Mononuclear cell (primary cell): Measurements from ENCODE around the gene DYNLT3. TPM values are rescaled to one million over a fixed set of nuclear protein-coding genes. Genes with fewer than 3 reads are reported as not detected.

Experiments
- H3K27me3 ChIP-seq: 2 replicates; pipeline ENCODE4 v1.6.0; 2011; ENCODE audit warnings: low read length, control low read depth; ENCODE audit not compliant: insufficient read depth
- H3K4me1 ChIP-seq: 2 replicates; pipeline ENCODE4 v1.5.1; 2011; ENCODE audit warnings: mild to moderate bottlenecking, low read length, control low read depth; ENCODE audit not compliant: insufficient read depth
- H3K4me3 ChIP-seq: 2 replicates; pipeline ENCODE4 v1.5.1; 2011; ENCODE audit warnings: mild to moderate bottlenecking, low read length, moderate library complexity
- H3K9me3 ChIP-seq: 2 replicates; pipeline ENCODE4 v1.5.1; 2011; ENCODE audit warnings: low read depth, mild to moderate bottlenecking, control low read depth, low read length
- total RNA-seq: library from RNA; depleted of rRNA; stranded (reverse); fragments of >200 nt; gene quantifications from one replicate; pipeline ENCODE4 v1.2.3, GENCODE V29; 2012

DYNLT3 gene
- total RNA-seq, 1 donor: 48.5 TPM

GRCh38 chrX:37817579-37817978, 29.8 kb downstream of the DYNLT3 start:
- peaks cover 44% of the 10 kb centered on the region for H3K4me1 ChIP-seq
- no peaks in the 10 kb centered on the region for H3K27me3 ChIP-seq
- no peaks in the 10 kb centered on the region for H3K9me3 ChIP-seq
- no peak overlapping the region for H3K4me3 ChIP-seq

GRCh38 chrX:37817176-37817575, 30.2 kb downstream of the DYNLT3 start:
- Histone ChIP-seq H3K9me3 (no peaks in the 10 kb centered on the region), H3K4me3 (no peak overlapping the region), H3K27me3 (no peaks in the 10 kb centered on the region), H3K4me1 (peaks cover 49% of the 10 kb centered on the region)

GRCh38 chrX:37816766-37817165, 30.6 kb downstream of the DYNLT3 start:
- no peaks in the 10 kb centered on the region for H3K27me3 ChIP-seq
- H3K4me3 ChIP-seq: no peak overlapping the region
- H3K9me3 ChIP-seq: no peaks in the 10 kb centered on the region
- H3K4me1 ChIP-seq: peaks cover 52% of the 10 kb centered on the region

GRCh38 chrX:37815366-37815765, 32.0 kb downstream of the DYNLT3 start:
- Histone ChIP-seq H3K9me3 (no peaks in the 10 kb centered on the region), H3K4me3 (no peak overlapping the region), H3K4me1 (peaks cover 65% of the 10 kb centered on the region), H3K27me3 (no peaks in the 10 kb centered on the region)

- no peaks in the 10 kb centered on the region for H3K27me3 ChIP-seq
- H3K4me1 ChIP-seq: peaks cover 82% of the 10 kb centered on the region
- no peaks in the 10 kb centered on the region for H3K9me3 ChIP-seq
- H3K4me3 ChIP-seq: no peak overlapping the region
These were observed 33.8 kb downstream of the DYNLT3 start for GRCh38 chrX:37813570-37813969.

- Histone ChIP-seq H3K9me3 (no peaks in the 10 kb centered on the region), H3K4me1 (peaks cover 87% of the 10 kb centered on the region), H3K27me3 (no peaks in the 10 kb centered on the region), H3K4me3 (no peak overlapping the region)
These were observed 35.3 kb downstream of the DYNLT3 start for GRCh38 chrX:37812110-37812509.

- peaks cover 85% of the 10 kb centered on the region for H3K4me1 ChIP-seq
- no peaks in the 10 kb centered on the region for H3K27me3 ChIP-seq
- no peak overlapping the region for H3K4me3 ChIP-seq
- H3K9me3 ChIP-seq: no peaks in the 10 kb centered on the region
These were observed 37.4 kb downstream of the DYNLT3 start for GRCh38 chrX:37809970-37810369.

- Histone ChIP-seq H3K4me1 (peaks cover 76% of the 10 kb centered on the region), H3K4me3 (no peak overlapping the region), H3K9me3 (no peaks in the 10 kb centered on the region), H3K27me3 (no peaks in the 10 kb centered on the region)
These were observed 44.3 kb downstream of the DYNLT3 start for GRCh38 chrX:37803057-37803456.

- Histone ChIP-seq H3K4me3 (no peak overlapping the region), H3K9me3 (no peaks in the 10 kb centered on the region), H3K27me3 (no peaks in the 10 kb centered on the region), H3K4me1 (peaks cover 78% of the 10 kb centered on the region)
These were observed 45.3 kb downstream of the DYNLT3 start for GRCh38 chrX:37802028-37802427.

- H3K4me3 ChIP-seq: no peak overlapping the region
- peaks cover 80% of the 10 kb centered on the region for H3K4me1 ChIP-seq
- no peaks in the 10 kb centered on the region for H3K9me3 ChIP-seq
- no peaks in the 10 kb centered on the region for H3K27me3 ChIP-seq
These were observed 46.7 kb downstream of the DYNLT3 start for GRCh38 chrX:37800717-37801116.

GRCh38 chrX:37799936-37800335, 47.4 kb downstream of the DYNLT3 start:
- no peaks in the 10 kb centered on the region for H3K9me3 ChIP-seq
- H3K27me3 ChIP-seq: no peaks in the 10 kb centered on the region
- H3K4me1 ChIP-seq: peaks cover 80% of the 10 kb centered on the region
- H3K4me3 ChIP-seq: no peak overlapping the region

GRCh38 chrX:37796805-37797204, 50.6 kb downstream of the DYNLT3 start:
- H3K9me3 ChIP-seq: no peaks in the 10 kb centered on the region
- no peak overlapping the region for H3K4me3 ChIP-seq
- H3K4me1 ChIP-seq: peaks cover 88% of the 10 kb centered on the region
- no peaks in the 10 kb centered on the region for H3K27me3 ChIP-seq

GRCh38 chrX:37796310-37796709, 51.1 kb downstream of the DYNLT3 start:
- no peaks in the 10 kb centered on the region for H3K27me3 ChIP-seq
- no peaks in the 10 kb centered on the region for H3K9me3 ChIP-seq
- no peak overlapping the region for H3K4me3 ChIP-seq
- peaks cover 88% of the 10 kb centered on the region for H3K4me1 ChIP-seq

Other genes starting within 250 kb of the DYNLT3 start
- 3.6 TPM for gene XK, start 161.8 kb downstream of the DYNLT3 start, total RNA-seq
- gene CYBB, start 67.5 kb downstream of the DYNLT3 start, total RNA-seq: 284 TPM
- gene SYTL5, start 159.0 kb upstream of the DYNLT3 start, total RNA-seq: not detected